GM12878 (cell line): ENCODE results near the gene CABLES1. TPM values are rescaled to one million over a fixed set of nuclear protein-coding genes. Genes with fewer than 3 reads are reported as not detected.

ENCODE experiments used
- CBFB ChIP-seq: IDR thresholded peaks from 2 replicates; pipeline ENCODE4 v1.6.1; 2016; ENCODE audit warnings: antibody characterized with exemption, low read depth
- CHD2 ChIP-seq: IDR thresholded peaks from 2 replicates; pipeline ENCODE4 v1.6.1; 2011; ENCODE audit warnings: low read depth, low read length, improper control_type of control experiment, borderline replicate concordance
- CTCF ChIP-seq, 3 experiments: IDR thresholded peaks in 2 of 3; conservative IDR thresholded peaks in 1 of 3; 2 replicates each; pipeline ENCODE4 v1.5.1; 2011; ENCODE audit warnings: low read depth in 3 of 3, low read length in 3 of 3, mild to moderate bottlenecking in 3 of 3, control low read depth in 2 of 3, moderate library complexity in 2 of 3, inconsistent platforms in 1 of 3, mixed read lengths in 1 of 3; ENCODE audit not compliant: control insufficient read depth in 2 of 3, insufficient read depth in 1 of 3; ENCODE audit errors: extremely low read depth in 1 of 3
- CUX1 ChIP-seq: IDR thresholded peaks from 2 replicates; pipeline ENCODE4 v1.6.1; 2012; ENCODE audit warnings: improper control_type of control experiment, low read depth, low read length; ENCODE audit not compliant: insufficient replicate concordance
- EP300 ChIP-seq, 2 experiments: fragments of 150-350 bp in 1 of 2; IDR thresholded peaks; 2 replicates each; pipeline ENCODE4 v1.6.1; 2011 to 2012; ENCODE audit warnings: low read depth in 2 of 2, low read length in 2 of 2, borderline replicate concordance in 1 of 2, improper control_type of control experiment in 1 of 2, inconsistent platforms in 1 of 2; ENCODE audit not compliant: control insufficient read depth in 1 of 2
- EZH2 ChIP-seq: IDR thresholded peaks from 2 replicates; pipeline ENCODE4 v1.6.1; 2012; ENCODE audit warnings: low read depth, mild to moderate bottlenecking, control low read depth, inconsistent platforms, low read length, borderline replicate concordance; ENCODE audit not compliant: control insufficient read depth
- HDGF ChIP-seq: fragments of 450-650 bp; IDR thresholded peaks from 2 replicates; pipeline ENCODE4 v1.6.1; 2016; ENCODE audit warnings: antibody characterized with exemption
- JUNB ChIP-seq: IDR thresholded peaks from 2 replicates; pipeline ENCODE4 v1.6.1; 2016; ENCODE audit warnings: antibody characterized with exemption, mild to moderate bottlenecking
- JUND ChIP-seq: IDR thresholded peaks from 2 replicates; pipeline ENCODE4 v1.6.1; 2012; ENCODE audit warnings: low read depth, mild to moderate bottlenecking, low read length, improper control_type of control experiment, moderate library complexity
- MTA2 ChIP-seq: fragments of 450-650 bp; IDR thresholded peaks from 2 replicates; pipeline ENCODE4 v1.6.1; 2016; ENCODE audit warnings: low read depth, mild to moderate bottlenecking, moderate library complexity
- MTA3 ChIP-seq: IDR thresholded peaks from 2 replicates; pipeline ENCODE4 v1.6.1; 2012; ENCODE audit warnings: low read length, inconsistent platforms, borderline replicate concordance
- MYB ChIP-seq: fragments of 150-350 bp; IDR thresholded peaks from 2 replicates; pipeline ENCODE4 v1.6.1; 2014; ENCODE audit warnings: mild to moderate bottlenecking, low read depth, low read length, borderline replicate concordance
- SMAD1 ChIP-seq: fragments of 450-650 bp; IDR thresholded peaks from 2 replicates; pipeline ENCODE4 v1.6.1; 2018; ENCODE audit warnings: mild to moderate bottlenecking, low read depth; ENCODE audit not compliant: partially characterized antibody
- SREBF2 ChIP-seq: IDR thresholded peaks from 2 replicates; pipeline ENCODE4 v1.6.1; 2012; ENCODE audit warnings: mild to moderate bottlenecking, low read length
- TARDBP ChIP-seq: IDR thresholded peaks from 2 replicates; pipeline ENCODE4 v1.6.1; 2016; ENCODE audit warnings: borderline replicate concordance
- YBX1 ChIP-seq: fragments of 450-650 bp; IDR thresholded peaks from 2 replicates; pipeline ENCODE4 v1.6.1; 2016; ENCODE audit warnings: antibody characterized with exemption
- polyA plus RNA-seq, 11 experiments: library from polyadenylated mRNA; depleted of rRNA in 4 of 11; unstranded in 6 of 11; stranded (reverse) in 5 of 11; fragments of >200 nt; fragmentation: Nextera tagmentation in 4 of 11; fragmentation: Illumina TruSeq in 1 of 11; extraction: Ambion mirVana in 4 of 11; extraction: Trizol in 1 of 11; gene quantifications; 1 replicate in 1 of 11; 2 replicates in 10 of 11; pipeline versions ENCODE4 v1.2.1 to v1.2.3, GENCODE V29; 2011 to 2016; ENCODE audit warnings: inconsistent platforms in 2 of 11, missing spikeins in 2 of 11, low read depth in 1 of 11
- total RNA-seq, 4 experiments: library from RNA; depleted of rRNA in 3 of 4; stranded (reverse); fragments of >200 nt in 3 of 4; fragmentation: Illumina TruSeq in 1 of 4; extraction: Trizol in 1 of 4; gene quantifications; 2 replicates each; pipeline versions ENCODE4 v1.2.1 to v1.2.3, GENCODE V29; 2013 to 2021
- TF ChIP-seq, protein P1 (sequence below): fragments of 450-650 bp; formaldehyde crosslinking; IDR thresholded peaks from 2 replicates; pipeline ENCODE4 v1.5.0; 2022; ENCODE audit warnings: mild to moderate bottlenecking, missing genetic modification characterization

The CABLES1 gene
- total and polyA plus RNA-seq, 10 of the 15 experiments (the other 5 are each of a cell fraction or from before 2014, with no cell fraction given) = 2.9 to 27.2 (median 8.2) TPM

DNA sequence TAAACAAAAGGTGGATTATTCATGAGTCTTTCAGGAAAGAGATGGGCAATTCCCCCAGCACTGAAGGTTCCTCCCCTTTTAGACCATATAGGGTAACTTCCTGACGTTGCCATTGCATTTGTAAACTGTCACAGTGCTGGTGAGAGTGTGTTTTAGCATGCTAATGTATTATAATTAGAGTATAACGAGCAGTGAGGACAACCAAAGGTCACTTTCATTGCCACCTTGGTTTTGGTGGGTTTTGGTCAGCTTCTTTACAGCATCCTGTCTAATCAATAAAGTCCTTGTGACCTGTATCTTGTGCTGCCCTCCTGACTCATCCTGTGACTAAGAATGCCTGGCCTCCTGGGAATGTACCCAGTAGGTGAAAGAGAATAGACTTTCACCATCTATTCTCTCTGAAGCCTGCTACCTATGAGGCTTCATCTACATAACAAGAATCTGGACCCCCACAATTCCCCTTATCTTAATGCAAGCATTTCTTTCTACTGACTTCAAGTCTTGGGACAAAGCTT is 148.7 kb downstream of the CABLES1 start (continued):
- TF ChIP-seq CUX1 (peak; percentile 93), CHD2 (no peak), EP300 (IDR thresholded peaks at IDR 0.05; ENCODE audit: borderline replicate concordance in 1 of 2, control insufficient read depth in 1 of 2, low read depth in 2 of 2, low read length in 2 of 2) (peak; percentile 77 to 88; a peak in 3 of 4 replicates), SREBF2 (no peak), JUNB (peak; percentile 34), TARDBP (no peak), EZH2 (no peak), MTA3 (no peak), CTCF (IDR thresholded peaks at IDR 0.05 in 2 of 3, conservative IDR thresholded peaks at IDR 0.05 in 1 of 3; ENCODE audit: control insufficient read depth in 2 of 3, extremely low read depth in 1 of 3, insufficient read depth in 1 of 3, low read depth in 3 of 3, low read length in 3 of 3) (no peak), SMAD1 (no peak), HDGF (no peak), CBFB (no peak), YBX1 (no peak), JUND (peak; percentile 74; the same call in 1 of the 2 replicates), MYB (no peak), MTA2 (peak; percentile 99)
- TF ChIP-seq, protein P1, sequence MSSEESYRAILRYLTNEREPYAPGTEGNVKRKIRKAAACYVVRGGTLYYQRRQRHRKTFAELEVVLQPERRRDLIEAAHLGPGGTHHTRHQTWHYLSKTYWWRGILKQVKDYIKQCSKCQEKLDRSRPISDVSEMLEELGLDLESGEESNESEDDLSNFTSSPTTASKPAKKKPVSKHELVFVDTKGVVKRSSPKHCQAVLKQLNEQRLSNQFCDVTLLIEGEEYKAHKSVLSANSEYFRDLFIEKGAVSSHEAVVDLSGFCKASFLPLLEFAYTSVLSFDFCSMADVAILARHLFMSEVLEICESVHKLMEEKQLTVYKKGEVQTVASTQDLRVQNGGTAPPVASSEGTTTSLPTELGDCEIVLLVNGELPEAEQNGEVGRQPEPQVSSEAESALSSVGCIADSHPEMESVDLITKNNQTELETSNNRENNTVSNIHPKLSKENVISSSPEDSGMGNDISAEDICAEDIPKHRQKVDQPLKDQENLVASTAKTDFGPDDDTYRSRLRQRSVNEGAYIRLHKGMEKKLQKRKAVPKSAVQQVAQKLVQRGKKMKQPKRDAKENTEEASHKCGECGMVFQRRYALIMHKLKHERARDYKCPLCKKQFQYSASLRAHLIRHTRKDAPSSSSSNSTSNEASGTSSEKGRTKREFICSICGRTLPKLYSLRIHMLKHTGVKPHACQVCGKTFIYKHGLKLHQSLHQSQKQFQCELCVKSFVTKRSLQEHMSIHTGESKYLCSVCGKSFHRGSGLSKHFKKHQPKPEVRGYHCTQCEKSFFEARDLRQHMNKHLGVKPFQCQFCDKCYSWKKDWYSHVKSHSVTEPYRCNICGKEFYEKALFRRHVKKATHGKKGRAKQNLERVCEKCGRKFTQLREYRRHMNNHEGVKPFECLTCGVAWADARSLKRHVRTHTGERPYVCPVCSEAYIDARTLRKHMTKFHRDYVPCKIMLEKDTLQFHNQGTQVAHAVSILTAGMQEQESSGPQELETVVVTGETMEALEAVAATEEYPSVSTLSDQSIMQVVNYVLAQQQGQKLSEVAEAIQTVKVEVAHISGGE (CRISPR knock-in tag) = no peak
